PC-3 (cell line): ENCODE results near the gene CALHM1. TPM values are rescaled to one million over a fixed set of nuclear protein-coding genes. Genes with fewer than 3 reads are reported as not detected.
"Not testable (repeated sequence)": the region's sequence is repeated elsewhere in the genome, so short reads cannot be mapped to it uniquely, and the experiment has no call there.

Experiments
- ATAC-seq: fragments of 200-7000 bp; cut with Tn5 transposase; 2 replicates; pipeline ENCODE4 v1.9.1; 2020; ENCODE audit warnings: mild to moderate bottlenecking, moderate library complexity
- BruUV-seq: library from RNA; stranded (reverse); fragments of 400-500 nt; replicated peaks from 2 replicates; lab custom pipeline; 2021; lab: Mats Ljungman, UMichigan
- CTCF ChIA-PET: fragments of 300-600 bp; sonication (Branson Sonifier 250); formaldehyde crosslinking; loops from one replicate; lab custom pipeline; 2022; ENCODE audit warnings: antibody characterized with exemption; lab: Charles Lee
- POLR2A ChIA-PET: fragments of 300-600 bp; sonication (Branson Sonifier 250); formaldehyde crosslinking; loops from one replicate; lab custom pipeline; 2022; ENCODE audit warnings: antibody characterized with exemption; ENCODE audit not compliant: unreplicated experiment; lab: Charles Lee
- DNase-seq: peaks from one replicate; pipeline ENCODE4 v3.0.0-alpha.2; 2015
- H2AFZ ChIP-seq: fragments of 300-600 bp; sonication (generic); 2 replicates; pipeline ENCODE4 v1.6.0; 2016; ENCODE audit warnings: antibody characterized with exemption, low read length
- H3F3A ChIP-seq: fragments of 300-600 bp; sonication (generic); one replicate; pipeline ENCODE4 v1.6.0; 2017; ENCODE audit warnings: antibody characterized with exemption, low read length, control low read depth, mild to moderate bottlenecking; ENCODE audit not compliant: unreplicated experiment
- H3K27ac ChIP-seq: fragments of 300-600 bp; sonication (generic); 2 replicates; pipeline ENCODE4 v1.5.1; 2016; ENCODE audit warnings: mild to moderate bottlenecking, low read length
- H3K27me3 ChIP-seq: fragments of 300-600 bp; sonication (generic); 2 replicates; pipeline ENCODE4 v1.6.1; 2016; ENCODE audit warnings: low read length, mixed read lengths
- H3K36me3 ChIP-seq: fragments of 300-600 bp; sonication (generic); 2 replicates; pipeline ENCODE4 v1.6.1; 2016; ENCODE audit warnings: low read depth, mixed run types, low read length, mixed read lengths
- H3K4me1 ChIP-seq: fragments of 300-600 bp; sonication (generic); 2 replicates; pipeline ENCODE4 v1.5.1; 2016; ENCODE audit warnings: low read length; ENCODE audit not compliant: insufficient read depth
- H3K4me2 ChIP-seq: fragments of 300-600 bp; sonication (generic); 2 replicates; pipeline ENCODE4 v1.6.0; 2016; ENCODE audit warnings: low read length
- H3K4me3 ChIP-seq: fragments of 300-600 bp; sonication (generic); 2 replicates; pipeline ENCODE4 v1.5.1; 2016; ENCODE audit warnings: mild to moderate bottlenecking, low read length, mixed read lengths
- H3K79me2 ChIP-seq: fragments of 300-600 bp; sonication (generic); 2 replicates; pipeline ENCODE4 v1.6.1; 2017; ENCODE audit warnings: low read length, mixed read lengths
- H3K9ac ChIP-seq: fragments of 300-600 bp; sonication (generic); 2 replicates; pipeline ENCODE4 v1.6.0; 2016; ENCODE audit warnings: mild to moderate bottlenecking, low read length
- H3K9me2 ChIP-seq: fragments of 300-600 bp; sonication (generic); replicated peaks from 2 replicates; pipeline ENCODE4 v1.6.1; 2016; ENCODE audit warnings: mixed run types, low read length, mixed read lengths
- H3K9me3 ChIP-seq: fragments of 300-600 bp; sonication (generic); 2 replicates; pipeline ENCODE4 v1.6.1; 2016; ENCODE audit warnings: low read length, mixed read lengths
- H4K20me1 ChIP-seq: fragments of 300-600 bp; sonication (generic); 2 replicates; pipeline ENCODE4 v1.6.1; 2016; ENCODE audit warnings: low read length, mixed read lengths
- EZH2 ChIP-seq: fragments of 300-600 bp; sonication (generic); IDR thresholded peaks from one replicate; pipeline ENCODE4 v1.6.1; 2017; ENCODE audit warnings: antibody characterized with exemption, mild to moderate bottlenecking, low read length; ENCODE audit not compliant: unreplicated experiment
- EZH2phosphoT487 ChIP-seq: fragments of 300-600 bp; sonication (generic); IDR thresholded peaks from 2 replicates; pipeline ENCODE4 v1.6.1; 2018; ENCODE audit warnings: mild to moderate bottlenecking, antibody characterized with exemption, low read length, borderline replicate concordance
- intact Hi-C: fragments of 100-400 bp; cut with micrococcal nuclease; formaldehyde crosslinking; loops from 2 replicates; pipeline ENCODE4 v1.9.0; 2023
- total RNA-seq: library from RNA; depleted of rRNA; stranded (reverse); fragments of >200 nt; gene quantifications from 2 replicates; pipeline ENCODE4 v1.2.3, GENCODE V29; 2014
- TF ChIP-seq, protein P1 (sequence below): fragments of 300-600 bp; sonication (generic); conservative IDR thresholded peaks from 2 replicates; pipeline ENCODE4 v1.5.1; 2017; ENCODE audit warnings: antibody characterized with exemption, low read depth, mild to moderate bottlenecking, low read length

The CALHM1 gene
- total RNA-seq, 1 experiment from 2014 or later: not detected

DNA sequence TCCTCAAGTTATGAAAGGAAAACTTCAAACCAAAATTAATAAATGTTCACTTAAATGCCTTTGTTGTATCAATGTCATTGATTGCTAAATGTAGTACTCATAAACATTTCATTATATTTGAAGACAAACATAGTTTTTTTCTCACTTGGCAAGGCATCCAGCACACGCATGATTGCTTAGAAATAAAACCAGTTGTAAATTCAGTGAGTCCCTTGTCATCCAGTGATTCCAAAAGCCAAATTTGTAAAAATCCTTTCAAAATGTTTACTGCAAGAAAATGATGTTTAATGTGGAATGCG is 28.7 kb upstream of the CALHM1 start:
- TF ChIP-seq EZH2phosphoT487: no peak
- TF ChIP-seq, protein P1, sequence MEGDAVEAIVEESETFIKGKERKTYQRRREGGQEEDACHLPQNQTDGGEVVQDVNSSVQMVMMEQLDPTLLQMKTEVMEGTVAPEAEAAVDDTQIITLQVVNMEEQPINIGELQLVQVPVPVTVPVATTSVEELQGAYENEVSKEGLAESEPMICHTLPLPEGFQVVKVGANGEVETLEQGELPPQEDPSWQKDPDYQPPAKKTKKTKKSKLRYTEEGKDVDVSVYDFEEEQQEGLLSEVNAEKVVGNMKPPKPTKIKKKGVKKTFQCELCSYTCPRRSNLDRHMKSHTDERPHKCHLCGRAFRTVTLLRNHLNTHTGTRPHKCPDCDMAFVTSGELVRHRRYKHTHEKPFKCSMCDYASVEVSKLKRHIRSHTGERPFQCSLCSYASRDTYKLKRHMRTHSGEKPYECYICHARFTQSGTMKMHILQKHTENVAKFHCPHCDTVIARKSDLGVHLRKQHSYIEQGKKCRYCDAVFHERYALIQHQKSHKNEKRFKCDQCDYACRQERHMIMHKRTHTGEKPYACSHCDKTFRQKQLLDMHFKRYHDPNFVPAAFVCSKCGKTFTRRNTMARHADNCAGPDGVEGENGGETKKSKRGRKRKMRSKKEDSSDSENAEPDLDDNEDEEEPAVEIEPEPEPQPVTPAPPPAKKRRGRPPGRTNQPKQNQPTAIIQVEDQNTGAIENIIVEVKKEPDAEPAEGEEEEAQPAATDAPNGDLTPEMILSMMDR: no peak
- no peak for TF ChIP-seq EZH2
- POLR2A ChIA-PET: no interaction called here
- Histone ChIP-seq H2AFZ (no peak overlapping the region), H3K27ac (no peak overlapping the region), H3K4me1 (peaks cover 9% of the 10 kb centered on the region), H3K79me2 (no peaks in the 10 kb centered on the region), H3K4me3 (no peak overlapping the region), H3K27me3 (no peaks in the 10 kb centered on the region), H3K36me3 (no peaks in the 10 kb centered on the region), H3K9ac (no peak overlapping the region), H3K4me2 (no peak overlapping the region), H3K9me3 (no peaks in the 10 kb centered on the region), H4K20me1 (no peaks in the 10 kb centered on the region), H3K9me2 (no peaks in the 10 kb centered on the region), H3F3A (no peaks in the 10 kb centered on the region)
- intact Hi-C loops: no loop called here
- CTCF ChIA-PET: no interaction called here
- no peak for ATAC-seq
- no peak for DNase-seq
- BruUV-seq: no TSS peak

DNA sequence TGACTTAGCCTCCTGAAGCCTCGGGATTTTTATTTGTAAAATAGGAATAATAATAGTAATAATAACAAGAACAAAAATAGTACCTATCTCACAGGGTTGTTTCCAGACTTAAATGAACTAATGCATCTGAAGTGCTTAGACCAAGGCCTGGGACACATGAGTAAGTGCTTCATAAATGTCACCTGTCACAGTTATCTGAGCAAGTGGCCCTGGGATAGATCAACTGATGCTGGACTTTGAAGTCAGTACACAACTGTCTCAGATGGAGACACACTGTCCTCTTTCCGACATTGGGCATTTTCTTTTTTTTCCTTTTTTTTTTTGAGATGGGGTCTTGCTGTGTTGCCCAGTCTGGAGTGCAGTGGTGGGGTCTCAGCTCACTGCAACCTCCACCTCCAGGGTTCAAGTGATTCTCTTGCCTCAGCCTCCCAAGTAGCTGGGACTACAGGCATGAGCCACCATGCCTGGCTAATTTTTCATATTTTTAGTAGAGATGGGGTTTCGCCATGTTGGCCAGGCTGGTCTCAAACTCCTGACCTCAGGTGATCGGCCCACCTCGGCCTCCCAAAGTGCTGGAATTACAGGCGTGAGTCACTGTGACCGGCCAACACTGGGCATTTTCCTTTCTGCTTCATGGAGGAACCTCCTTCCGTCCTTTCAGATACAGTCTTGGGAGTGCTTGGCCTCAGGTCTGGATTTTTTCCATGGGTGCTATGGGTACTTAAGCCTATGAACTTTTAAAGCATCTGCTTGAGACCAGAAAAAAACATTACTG is 28.1 kb upstream of the CALHM1 start:
- H4K20me1 ChIP-seq, H3K27me3 ChIP-seq, DNase-seq, H3K27ac ChIP-seq, H2AFZ ChIP-seq, H3K4me1 ChIP-seq, ATAC-seq, intact Hi-C loops, H3K79me2 ChIP-seq, H3K4me3 ChIP-seq, H3K36me3 ChIP-seq, H3K9ac ChIP-seq, POLR2A ChIA-PET, H3K9me3 ChIP-seq, H3K9me2 ChIP-seq, BruUV-seq, H3K4me2 ChIP-seq, H3F3A ChIP-seq: not testable (repeated sequence)
- CTCF ChIA-PET: interaction anchor here (0.6 to 1.4 kb wide), 3 partner anchors 55 to 261 kb away, joined by 3 to 6 read pairs (median 4); no protein-coding TSS in a partner anchor

DNA sequence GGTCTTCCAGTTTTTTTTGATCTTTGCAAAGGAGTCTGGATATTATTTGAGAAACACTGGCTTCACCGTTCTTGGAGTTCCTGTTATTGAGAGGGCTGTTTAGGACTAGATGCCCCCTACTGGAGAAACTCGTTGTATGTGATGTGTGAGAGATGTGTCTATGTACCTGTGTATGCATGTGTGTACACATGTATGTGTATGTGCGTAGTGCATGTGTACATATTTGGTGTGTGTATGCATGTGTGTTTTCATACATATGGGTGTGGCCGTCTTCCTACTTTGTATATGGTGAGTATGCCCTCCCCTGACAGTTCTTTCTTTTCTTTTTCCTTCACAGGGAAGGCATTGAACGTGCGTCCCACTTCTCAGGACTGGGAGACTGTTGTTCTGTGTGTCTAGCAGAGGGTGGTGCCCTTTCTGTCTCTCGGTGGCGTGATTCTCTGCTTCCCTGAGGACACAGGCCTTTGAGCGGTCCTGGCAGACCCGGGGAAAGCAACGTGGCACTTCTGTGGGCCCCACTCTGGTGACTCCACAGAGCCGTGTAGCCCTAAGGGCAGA is 23.4 kb upstream of the CALHM1 start:
- CTCF ChIA-PET: interaction anchor here (0.6 kb wide), 1 partner anchor 63 kb away, joined by 9 read pairs; no protein-coding TSS in a partner anchor
- Histone ChIP-seq H3K79me2 (no peaks in the 10 kb centered on the region), H3K27me3 (no peaks in the 10 kb centered on the region), H3K9me2 (no peaks in the 10 kb centered on the region), H3K4me2 (no peak overlapping the region), H3K36me3 (no peaks in the 10 kb centered on the region), H3K4me3 (no peak overlapping the region), H2AFZ (no peak overlapping the region), H3F3A (no peaks in the 10 kb centered on the region), H3K9ac (no peak overlapping the region), H3K9me3 (no peaks in the 10 kb centered on the region), H4K20me1 (no peaks in the 10 kb centered on the region), H3K4me1 (peaks cover 23% of the 10 kb centered on the region), H3K27ac (no peak overlapping the region)
- ATAC-seq: peak; percentile 37
- intact Hi-C loops: loop anchor here (2.0 to 5.0 kb wide), 2 partner anchors 29 to 50 kb away; partner anchors contain the start of gene CALHM2
- POLR2A ChIA-PET: no interaction called here
- BruUV-seq: no TSS peak
- peak; percentile 69 for DNase-seq
- TF ChIP-seq, protein P1: peak; percentile 72
- TF ChIP-seq EZH2: no peak
- TF ChIP-seq EZH2phosphoT487: no peak
